ENCODE measurements around the gene TRUB1.

GRCh38 chr10:114917459-114917858 lies 20.5 kb upstream of the TRUB1 start:
- TF ChIP-seq CTCF (IDR thresholded peaks at IDR 0.05; ENCODE audit: low read depth, low read length) = no peak
- TF ChIP-seq EZH2phosphoT487 (IDR thresholded peaks at IDR 0.05; ENCODE audit: low read depth) = no peak

Data from OCI-LY3 (cell line).